HCT116 (cell line): ENCODE measurements around the gene MYL5. TPM values are rescaled to one million over a fixed set of nuclear protein-coding genes. Genes with fewer than 3 reads are reported as not detected.

Experiments used
- ATAC-seq: fragments of 200-7000 bp; cut with Tn5 transposase; 2 replicates; pipeline ENCODE4 v1.9.1; 2020; ENCODE audit warnings: mild to moderate bottlenecking, moderate library complexity
- BruUV-seq: library from RNA; stranded (reverse); fragments of 400-500 nt; replicated peaks from 2 replicates; lab custom pipeline; 2021; lab: Mats Ljungman, UMichigan
- CTCF ChIA-PET: fragments of 300-600 bp; sonication (Branson Sonifier 250); formaldehyde crosslinking; loops from one replicate; lab custom pipeline; 2021; ENCODE audit warnings: antibody characterized with exemption; lab: Charles Lee
- POLR2A ChIA-PET: fragments of 300-600, 350-600 bp; sonication (Branson Sonifier 250); formaldehyde crosslinking; loops from one replicate; lab custom pipeline; 2021; ENCODE audit warnings: antibody characterized with exemption; lab: Charles Lee
- RAD21 ChIA-PET, 2 experiments: fragments of 300-600 bp; sonication (Branson Sonifier 250); formaldehyde crosslinking; loops; one replicate each; lab custom pipeline; 2023; ENCODE audit warnings: low total read pairs in 2 of 2; ENCODE audit not compliant: uncharacterized antibody in 2 of 2, unreplicated experiment in 2 of 2, low non-redundant PET in 1 of 2; lab: Charles Lee
- DNase-seq: peaks from one replicate; pipeline ENCODE4 v3.0.0-alpha.2; 2010; ENCODE audit warnings: low read depth, low spot score
- H2AFZ ChIP-seq: fragments of 200-600 bp; shearing (Covaris generic), sonication (generic); 2 replicates; pipeline ENCODE4 v1.6.1; 2017; ENCODE audit warnings: low read depth, mixed run types, mixed read lengths, antibody characterized with exemption, low read length; ENCODE audit not compliant: poor library complexity, severe bottlenecking
- H3K27ac ChIP-seq: 2 replicates; pipeline ENCODE4 v1.5.1; 2012; ENCODE audit warnings: low read depth, low read length
- H3K27me3 ChIP-seq: fragments of 200-600 bp; sonication (generic); 2 replicates; pipeline ENCODE4 v1.6.1; 2016; ENCODE audit warnings: mixed run types, low read length, mixed read lengths; ENCODE audit not compliant: insufficient read depth
- H3K36me3 ChIP-seq, 2 experiments: fragments of 200-500 bp in 1 of 2; fragments of 200-600 bp in 1 of 2; sonication (Bioruptor generic) in 1 of 2; sonication (generic) in 1 of 2; 2 replicates each; pipeline versions ENCODE4 v1.5.1 to v1.6.1; 2014 to 2016; ENCODE audit warnings: low read length in 2 of 2, inconsistent platforms in 1 of 2, mixed read lengths in 1 of 2, mixed run types in 1 of 2; ENCODE audit not compliant: insufficient read depth in 2 of 2, control insufficient read depth in 1 of 2
- H3K4me1 ChIP-seq, 2 experiments: fragments of 200-600 bp in 1 of 2; sonication (generic) in 1 of 2; 2 replicates each; pipeline versions ENCODE4 v1.5.1 to v1.6.1; 2012 to 2017; ENCODE audit warnings: low read length in 2 of 2, inconsistent platforms in 1 of 2, mild to moderate bottlenecking in 1 of 2, mixed read lengths in 1 of 2, mixed run types in 1 of 2, moderate library complexity in 1 of 2; ENCODE audit not compliant: insufficient read depth in 2 of 2, control insufficient read depth in 1 of 2
- H3K4me2 ChIP-seq: fragments of 200-600 bp; sonication (generic); 2 replicates; pipeline ENCODE4 v1.6.1; 2017; ENCODE audit warnings: mixed run types, low read length, mixed read lengths
- H3K4me3 ChIP-seq, 2 experiments: fragments of 200-600 bp in 1 of 2; sonication (generic) in 1 of 2; replicated peaks in 1 of 2; 2 replicates each; pipeline ENCODE4 v1.5.1; 2011 to 2016; ENCODE audit warnings: low read length in 2 of 2, control low read depth in 1 of 2, low read depth in 1 of 2, mild to moderate bottlenecking in 1 of 2, mixed read lengths in 1 of 2, mixed run types in 1 of 2
- H3K79me2 ChIP-seq: fragments of 200-600 bp; sonication (generic); 2 replicates; pipeline ENCODE4 v1.6.1; 2017; ENCODE audit warnings: mild to moderate bottlenecking, mixed run types, low read length, moderate library complexity, mixed read lengths; ENCODE audit not compliant: insufficient read depth
- H3K9ac ChIP-seq: fragments of 200-600 bp; sonication (generic); 2 replicates; pipeline ENCODE4 v1.6.1; 2016; ENCODE audit warnings: low read length, mixed read lengths
- H3K9me2 ChIP-seq: fragments of 200-600 bp; sonication (generic), shearing (Covaris generic); 2 replicates; pipeline ENCODE4 v1.6.1; 2017; ENCODE audit warnings: mixed run types, mild to moderate bottlenecking, moderate library complexity; ENCODE audit not compliant: insufficient read depth
- H3K9me3 ChIP-seq, 2 experiments: fragments of 200-500 bp in 1 of 2; fragments of 200-600 bp in 1 of 2; sonication (Bioruptor generic) in 1 of 2; sonication (generic) in 1 of 2; 2 replicates each; pipeline ENCODE4 v1.6.1; 2014 to 2017; ENCODE audit warnings: low read length in 2 of 2, mixed read lengths in 2 of 2, inconsistent platforms in 1 of 2, low read depth in 1 of 2, mild to moderate bottlenecking in 1 of 2, mixed run types in 1 of 2, moderate library complexity in 1 of 2; ENCODE audit not compliant: control insufficient read depth in 1 of 2, insufficient read depth in 1 of 2
- H4K20me1 ChIP-seq: fragments of 200-600 bp; sonication (generic), shearing (Covaris generic); 2 replicates; pipeline ENCODE4 v1.6.1; 2017; ENCODE audit warnings: mixed run types, mild to moderate bottlenecking, moderate library complexity; ENCODE audit not compliant: insufficient read depth
- ATF3 ChIP-seq: IDR thresholded peaks from 2 replicates; pipeline ENCODE4 v1.6.1; 2012
- CBX3 ChIP-seq: IDR thresholded peaks from 2 replicates; pipeline ENCODE4 v1.6.1; 2012; ENCODE audit warnings: low read depth
- CEBPB ChIP-seq: IDR thresholded peaks from 2 replicates; pipeline ENCODE4 v1.6.1; 2012; ENCODE audit warnings: low read depth
- EGR1 ChIP-seq: IDR thresholded peaks from 2 replicates; pipeline ENCODE4 v1.6.1; 2012; ENCODE audit warnings: low read depth
- ELF1 ChIP-seq: IDR thresholded peaks from 2 replicates; pipeline ENCODE4 v1.6.1; 2012; ENCODE audit warnings: low read depth, borderline replicate concordance
- EZH2 ChIP-seq: fragments of 200-600 bp; sonication (generic); IDR thresholded peaks from 2 replicates; pipeline ENCODE4 v1.6.1; 2017; ENCODE audit warnings: antibody characterized with exemption, mixed run types
- JUND ChIP-seq: IDR thresholded peaks from 2 replicates; pipeline ENCODE4 v1.6.1; 2012
- POLR2AphosphoS5 ChIP-seq: IDR thresholded peaks from 2 replicates; pipeline ENCODE4 v1.6.1; 2011; ENCODE audit warnings: mild to moderate bottlenecking, low read depth, low read length, moderate library complexity
- RAD21 ChIP-seq: IDR thresholded peaks from 2 replicates; pipeline ENCODE4 v1.6.1; 2012; ENCODE audit warnings: low read depth, mild to moderate bottlenecking
- SP1 ChIP-seq: IDR thresholded peaks from 2 replicates; pipeline ENCODE4 v1.6.1; 2012; ENCODE audit warnings: low read depth
- SRF ChIP-seq: IDR thresholded peaks from 2 replicates; pipeline ENCODE4 v1.6.1; 2012; ENCODE audit warnings: low read depth
- TCF7L2 ChIP-seq: IDR thresholded peaks from 2 replicates; pipeline ENCODE4 v1.7.0; 2011; ENCODE audit warnings: borderline replicate concordance, inconsistent platforms; ENCODE audit not compliant: insufficient read depth, insufficient read length; ENCODE audit errors: extremely low read depth
- YY1 ChIP-seq: IDR thresholded peaks from 2 replicates; pipeline ENCODE4 v1.6.1; 2011; ENCODE audit warnings: low read length, low read depth, moderate library complexity, mild to moderate bottlenecking; ENCODE audit not compliant: insufficient replicate concordance; ENCODE audit errors: extremely low read depth
- ZBTB33 ChIP-seq: IDR thresholded peaks from 2 replicates; pipeline ENCODE4 v1.6.1; 2011; ENCODE audit warnings: mild to moderate bottlenecking, low read length, moderate library complexity; ENCODE audit not compliant: insufficient replicate concordance; ENCODE audit errors: extremely low read depth
- ZFX ChIP-seq: fragments of 450-650 bp; IDR thresholded peaks from 2 replicates; pipeline ENCODE4 v1.6.1; 2017
- ZNF274 ChIP-seq: fragments of 200-500 bp; sonication (Bioruptor generic); IDR thresholded peaks from 2 replicates; pipeline ENCODE4 v1.6.1; 2014; ENCODE audit warnings: mild to moderate bottlenecking, low read depth, low read length, inconsistent platforms
- intact Hi-C: fragments of 100-400 bp; cut with micrococcal nuclease; formaldehyde crosslinking; loops from 2 replicates; pipeline ENCODE4 v1.10.0; 2022
- total RNA-seq: library from RNA; stranded (reverse); gene quantifications from one replicate; pipeline ENCODE4 v1.2.1, GENCODE V29; 2021; ENCODE audit not compliant: unreplicated experiment
- TF ChIP-seq, protein P1 (sequence below): IDR thresholded peaks from 2 replicates; pipeline ENCODE4 v1.6.1; 2012
- TF ChIP-seq, protein P2 (sequence below): IDR thresholded peaks from 2 replicates; pipeline ENCODE4 v1.6.1; 2012; ENCODE audit warnings: low read depth

MYL5 gene
- total RNA-seq, 1 experiment from 2014 or later: 14.0 TPM

- TF ChIP-seq, protein P1, sequence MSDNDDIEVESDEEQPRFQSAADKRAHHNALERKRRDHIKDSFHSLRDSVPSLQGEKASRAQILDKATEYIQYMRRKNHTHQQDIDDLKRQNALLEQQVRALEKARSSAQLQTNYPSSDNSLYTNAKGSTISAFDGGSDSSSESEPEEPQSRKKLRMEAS: no peak
- TF ChIP-seq POLR2AphosphoS5: no peak
- no peak for TF ChIP-seq CEBPB
- TF ChIP-seq JUND: no peak
- TF ChIP-seq ZFX: no peak
- no peak for TF ChIP-seq EGR1
- no peak for TF ChIP-seq CBX3
- no peak for TF ChIP-seq SRF
- TF ChIP-seq ZBTB33: no peak
- no peak for TF ChIP-seq SP1
- no peak for TF ChIP-seq YY1
- no peak for TF ChIP-seq TCF7L2
- TF ChIP-seq, all 23 proteins: peak for 0
Measured at GRCh38 chr4:681736-682451, 7.6 kb downstream of the MYL5 start (continued).

- ChIA-PET RAD21 (no interaction called here), POLR2A (no interaction called here), CTCF (no interaction called here)
- H3K4me3 ChIP-seq: no peak overlapping the region
- no peaks in the 10 kb centered on the region for H4K20me1 ChIP-seq
- H2AFZ ChIP-seq: no peak overlapping the region
- peaks cover 22 to 45% of the 10 kb centered on the region in 2 experiments for H3K4me1 ChIP-seq
- ATAC-seq (no peak), DNase-seq (no peak)
- BruUV-seq: no TSS peak
- H3K36me3 ChIP-seq: no peaks in the 10 kb centered on the region
- no peak overlapping the region for H3K4me2 ChIP-seq
- intact Hi-C loops: no loop called here
- no peaks in the 10 kb centered on the region for H3K27me3 ChIP-seq
- peak overlapping the region; percentile 48; the same call in 1 of the 2 replicates for H3K27ac ChIP-seq
- no peaks in the 10 kb centered on the region for H3K9me3 ChIP-seq
- no peaks in the 10 kb centered on the region for H3K79me2 ChIP-seq
- no peak overlapping the region for H3K9ac ChIP-seq
- H3K9me2 ChIP-seq: no peaks in the 10 kb centered on the region
- TF ChIP-seq ELF1 (no peak), ZNF274 (no peak), YY1 (no peak), TCF7L2 (no peak), EZH2 (no peak), CBX3 (no peak), RAD21 (no peak), ATF3 (no peak), SRF (no peak)
- TF ChIP-seq, protein P2, sequence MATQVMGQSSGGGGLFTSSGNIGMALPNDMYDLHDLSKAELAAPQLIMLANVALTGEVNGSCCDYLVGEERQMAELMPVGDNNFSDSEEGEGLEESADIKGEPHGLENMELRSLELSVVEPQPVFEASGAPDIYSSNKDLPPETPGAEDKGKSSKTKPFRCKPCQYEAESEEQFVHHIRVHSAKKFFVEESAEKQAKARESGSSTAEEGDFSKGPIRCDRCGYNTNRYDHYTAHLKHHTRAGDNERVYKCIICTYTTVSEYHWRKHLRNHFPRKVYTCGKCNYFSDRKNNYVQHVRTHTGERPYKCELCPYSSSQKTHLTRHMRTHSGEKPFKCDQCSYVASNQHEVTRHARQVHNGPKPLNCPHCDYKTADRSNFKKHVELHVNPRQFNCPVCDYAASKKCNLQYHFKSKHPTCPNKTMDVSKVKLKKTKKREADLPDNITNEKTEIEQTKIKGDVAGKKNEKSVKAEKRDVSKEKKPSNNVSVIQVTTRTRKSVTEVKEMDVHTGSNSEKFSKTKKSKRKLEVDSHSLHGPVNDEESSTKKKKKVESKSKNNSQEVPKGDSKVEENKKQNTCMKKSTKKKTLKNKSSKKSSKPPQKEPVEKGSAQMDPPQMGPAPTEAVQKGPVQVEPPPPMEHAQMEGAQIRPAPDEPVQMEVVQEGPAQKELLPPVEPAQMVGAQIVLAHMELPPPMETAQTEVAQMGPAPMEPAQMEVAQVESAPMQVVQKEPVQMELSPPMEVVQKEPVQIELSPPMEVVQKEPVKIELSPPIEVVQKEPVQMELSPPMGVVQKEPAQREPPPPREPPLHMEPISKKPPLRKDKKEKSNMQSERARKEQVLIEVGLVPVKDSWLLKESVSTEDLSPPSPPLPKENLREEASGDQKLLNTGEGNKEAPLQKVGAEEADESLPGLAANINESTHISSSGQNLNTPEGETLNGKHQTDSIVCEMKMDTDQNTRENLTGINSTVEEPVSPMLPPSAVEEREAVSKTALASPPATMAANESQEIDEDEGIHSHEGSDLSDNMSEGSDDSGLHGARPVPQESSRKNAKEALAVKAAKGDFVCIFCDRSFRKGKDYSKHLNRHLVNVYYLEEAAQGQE: no peak
Measured at GRCh38 chr4:682490-683172, 8.3 kb downstream of the MYL5 start.
